Measurements from ENCODE around the gene SMG6. TPM values are rescaled to one million over a fixed set of nuclear protein-coding genes. Genes with fewer than 3 reads are reported as not detected.
A peak's percentile ranks its signal among the peaks of the same experiment; 100 is the strongest.

The SMG6 gene
- polyA plus RNA-seq, 1 of the 3 experiments (the other 2 are of a cell fraction), result 15.7 TPM

DNA sequence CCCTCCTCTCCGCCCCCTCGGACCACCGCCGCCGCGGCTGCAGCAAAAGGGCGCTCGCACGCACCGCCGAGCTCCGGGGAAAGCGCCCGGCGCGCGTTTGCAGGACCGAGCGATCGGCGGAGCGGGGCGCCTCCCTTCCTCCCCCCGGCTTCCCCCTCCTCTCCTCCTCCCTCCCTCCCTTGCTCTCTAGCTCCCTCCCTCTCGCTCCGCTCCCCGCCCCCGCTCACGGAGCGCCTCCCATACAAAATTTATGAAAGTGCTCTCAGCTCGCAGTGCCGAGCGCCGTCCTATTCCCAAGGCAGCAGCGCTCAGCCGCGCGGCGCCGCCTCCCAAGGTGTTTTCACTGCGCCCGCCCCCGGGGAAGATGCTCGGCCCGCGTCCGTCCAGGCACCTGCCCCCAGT lies 278.4 kb downstream of the SMG6 start, which contains the start of gene RTN4RL1:
RTN4RL1 (minus strand) TSS at position 115 of the 402 bp plus-strand sequence. CDS start 469 bp downstream, outside the sequence.
- Histone ChIP-seq H3K9ac (no peak within 1 kb of the TSS), H4K20me1 (ENCODE audit: insufficient read depth) (no peaks in the 10 kb centered on the region), H3K9me3 (no peaks in the 10 kb centered on the region), H3K9me2 (no peaks in the 10 kb centered on the region), H3K4me3 (ENCODE audit: low read depth in 2 of 2, low read length in 1 of 2) (peak within 1 kb of the TSS; percentile 42 to 52), H2AFZ (ENCODE audit: low read depth) (peak within 1 kb of the TSS; percentile 46; the same call in 1 of the 2 replicates), H3K79me2 (ENCODE audit: insufficient read depth) (no peaks in the 10 kb centered on the region), H3K36me3 (replicated peaks in 1 of 2; ENCODE audit: control insufficient read depth in 1 of 2, insufficient read depth in 2 of 2, low read length in 1 of 2) (no peaks in the 10 kb centered on the region), H3F3A (replicated peaks; ENCODE audit: insufficient read depth) (no peaks in the 10 kb centered on the region), H3K27me3 (ENCODE audit: insufficient read depth) (peaks cover 26% of the 10 kb centered on the region), H3K27ac (ENCODE audit: low read depth in 2 of 2, low read length in 1 of 2) (no peak within 1 kb of the TSS), H3K4me2 (peak within 1 kb of the TSS; percentile 79), H3K4me1 (ENCODE audit: control insufficient read depth in 1 of 2, insufficient read depth in 2 of 2, low read depth in 1 of 2, low read length in 1 of 2) (peaks cover 0 to 11% of the 10 kb centered on the region in 2 experiments; a peak in 1 of 4 replicates)
- 1% methylated on average over 13 of the region's 47 CpGs for WGBS (ENCODE audit: low lambda C conversion rate)
- DNase-seq, result peak; percentile 78
- TF ChIP-seq FOXJ3 (CRISPR knock-in tag; IDR thresholded peaks at IDR 0.05) (no peak), ELF1 (IDR thresholded peaks at IDR 0.05) (no peak), IRF3 (IDR thresholded peaks at IDR 0.05; ENCODE audit: low read depth, low read length) (no peak), YY1 (IDR thresholded peaks at IDR 0.05; ENCODE audit: low read depth) (no peak), MEF2A (IDR thresholded peaks at IDR 0.05; ENCODE audit: borderline replicate concordance, low read depth) (no peak), EZH2phosphoT487 (IDR thresholded peaks at IDR 0.05; ENCODE audit: borderline replicate concordance, low read depth) (no peak), EP300 (IDR thresholded peaks at IDR 0.05; ENCODE audit: borderline replicate concordance in 1 of 2, low read depth in 1 of 2, low read length in 1 of 2) (no peak), POLR2AphosphoS5 (IDR thresholded peaks at IDR 0.05; ENCODE audit: low read depth, low read length) (no peak), PBX3 (IDR thresholded peaks at IDR 0.05) (no peak), RCOR1 (IDR thresholded peaks at IDR 0.05; ENCODE audit: low read length) (no peak), SIN3A (IDR thresholded peaks at IDR 0.05; ENCODE audit: borderline replicate concordance, low read depth, low read length) (no peak), ZBTB33 (IDR thresholded peaks at IDR 0.05; ENCODE audit: borderline replicate concordance, low read depth) (no peak), RXRA (IDR thresholded peaks at IDR 0.05; ENCODE audit: borderline replicate concordance, low read depth) (no peak), CHD2 (IDR thresholded peaks at IDR 0.05; ENCODE audit: low read length, partially characterized antibody) (no peak), USF2 (IDR thresholded peaks at IDR 0.05; ENCODE audit: borderline replicate concordance, low read depth, low read length) (no peak), GATA2 (CRISPR knock-in tag; IDR thresholded peaks at IDR 0.05) (no peak), MXI1 (IDR thresholded peaks at IDR 0.05; ENCODE audit: low read depth, low read length) (no peak), NFIC (IDR thresholded peaks at IDR 0.05; ENCODE audit: borderline replicate concordance) (no peak)
- TF ChIP-seq, protein P1, sequence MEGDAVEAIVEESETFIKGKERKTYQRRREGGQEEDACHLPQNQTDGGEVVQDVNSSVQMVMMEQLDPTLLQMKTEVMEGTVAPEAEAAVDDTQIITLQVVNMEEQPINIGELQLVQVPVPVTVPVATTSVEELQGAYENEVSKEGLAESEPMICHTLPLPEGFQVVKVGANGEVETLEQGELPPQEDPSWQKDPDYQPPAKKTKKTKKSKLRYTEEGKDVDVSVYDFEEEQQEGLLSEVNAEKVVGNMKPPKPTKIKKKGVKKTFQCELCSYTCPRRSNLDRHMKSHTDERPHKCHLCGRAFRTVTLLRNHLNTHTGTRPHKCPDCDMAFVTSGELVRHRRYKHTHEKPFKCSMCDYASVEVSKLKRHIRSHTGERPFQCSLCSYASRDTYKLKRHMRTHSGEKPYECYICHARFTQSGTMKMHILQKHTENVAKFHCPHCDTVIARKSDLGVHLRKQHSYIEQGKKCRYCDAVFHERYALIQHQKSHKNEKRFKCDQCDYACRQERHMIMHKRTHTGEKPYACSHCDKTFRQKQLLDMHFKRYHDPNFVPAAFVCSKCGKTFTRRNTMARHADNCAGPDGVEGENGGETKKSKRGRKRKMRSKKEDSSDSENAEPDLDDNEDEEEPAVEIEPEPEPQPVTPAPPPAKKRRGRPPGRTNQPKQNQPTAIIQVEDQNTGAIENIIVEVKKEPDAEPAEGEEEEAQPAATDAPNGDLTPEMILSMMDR (IDR thresholded peaks at IDR 0.05), result no peak
- ChIA-PET POLR2A (interaction anchor here (1.5 to 1.7 kb wide), 2 partner anchors 12 to 116 kb away, joined by 3 to 11 read pairs; no protein-coding TSS in a partner anchor), CTCF (interaction anchor here (0.7 to 8.6 kb wide), 35 partner anchors 10 to 356 kb away, joined by 3 to 197 read pairs (median 6); partner anchors contain the start of genes HIC1 and OVCA2)
